ENCODE data around the gene LIAS. TPM values are rescaled to one million over a fixed set of nuclear protein-coding genes. Genes with fewer than 3 reads are reported as not detected.

Gene LIAS
- total and polyA plus RNA-seq, 2 of the 13 experiments (the other 11 are each of a cell fraction or from before 2014, with no cell fraction given): 16.0 to 16.6 TPM

DNA sequence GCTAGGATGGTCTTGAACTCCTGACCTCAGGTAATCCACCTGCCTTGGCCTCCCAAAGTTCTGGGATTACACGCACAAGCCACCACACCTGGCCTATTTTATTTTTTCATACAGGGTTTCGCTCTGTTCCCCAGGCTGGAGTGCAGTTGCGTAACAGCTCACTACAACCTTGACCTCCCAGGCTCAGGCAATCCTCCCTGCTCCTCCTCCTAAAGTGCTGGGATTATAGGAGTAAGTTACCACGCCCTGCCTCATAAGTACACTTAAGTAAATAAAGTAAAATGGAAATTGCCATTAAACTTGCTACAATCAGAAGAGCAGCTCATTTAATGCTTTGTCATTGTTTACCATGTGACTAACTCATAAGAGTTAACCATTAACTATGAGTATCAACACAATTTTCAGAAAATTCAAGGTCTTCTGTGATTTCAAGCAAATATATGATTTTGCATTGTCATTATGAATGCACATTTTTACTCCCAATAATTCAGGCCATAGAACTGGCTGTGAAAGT is 56.1 kb downstream of the LIAS start (continued):
- TF ChIP-seq RBM22 (optimal IDR thresholded peaks at IDR 0.05; ENCODE audit: low read length) (peak; percentile 98), TBL1XR1 (IDR thresholded peaks at IDR 0.05; ENCODE audit: borderline replicate concordance, low read length, partially characterized antibody) (peak; percentile 55), KLF9 (CRISPR knock-in tag; IDR thresholded peaks at IDR 0.05; ENCODE audit: low read depth) (peak; percentile 79), ZFX (CRISPR knock-in tag; IDR thresholded peaks at IDR 0.05; ENCODE audit: low read depth) (peak; percentile 31; the same call in 1 of the 2 replicates), HNF4A (CRISPR knock-in tag; IDR thresholded peaks at IDR 0.05) (peak; percentile 89), ZFP36L2 (CRISPR knock-in tag; IDR thresholded peaks at IDR 0.05) (no peak), DNMT1 (CRISPR knock-in tag; IDR thresholded peaks at IDR 0.05) (no peak), U2AF2 (IDR thresholded peaks at IDR 0.05; ENCODE audit: low read depth, low read length) (no peak), ZFP41 (CRISPR knock-in tag; IDR thresholded peaks at IDR 0.05; ENCODE audit: borderline replicate concordance) (no peak), MYC (CRISPR knock-in tag; IDR thresholded peaks at IDR 0.05; ENCODE audit: borderline replicate concordance) (peak; percentile 46; the same call in 1 of the 2 replicates), CBFB (CRISPR knock-in tag; IDR thresholded peaks at IDR 0.05) (peak; percentile 77), SALL1 (CRISPR knock-in tag; IDR thresholded peaks at IDR 0.05) (peak; percentile 100), ZNF790 (CRISPR knock-in tag; IDR thresholded peaks at IDR 0.05; ENCODE audit: borderline replicate concordance) (no peak), ATF1 (CRISPR knock-in tag; IDR thresholded peaks at IDR 0.05) (peak; percentile 58; the same call in 1 of the 2 replicates), JARID2 (CRISPR knock-in tag; IDR thresholded peaks at IDR 0.05; ENCODE audit: insufficient replicate concordance) (peak; percentile 57), BORCS8-MEF2B (CRISPR knock-in tag; IDR thresholded peaks at IDR 0.05) (peak; percentile 77), MXI1 (IDR thresholded peaks at IDR 0.05; ENCODE audit: borderline replicate concordance, low read depth, low read length) (peak; percentile 13; the same call in 1 of the 3 replicates), ZNF207 (IDR thresholded peaks at IDR 0.05; ENCODE audit: borderline replicate concordance) (no peak), RELA (CRISPR knock-in tag; IDR thresholded peaks at IDR 0.05) (no peak), ATM (IDR thresholded peaks at IDR 0.05; ENCODE audit: borderline replicate concordance) (no peak), ZBTB1 (CRISPR knock-in tag; IDR thresholded peaks at IDR 0.05; ENCODE audit: borderline replicate concordance) (no peak), MAFG (CRISPR knock-in tag; IDR thresholded peaks at IDR 0.05) (peak; percentile 85), TAF15 (IDR thresholded peaks at IDR 0.05; ENCODE audit: low read depth, low read length, poor library complexity, severe bottlenecking) (no peak), GFI1 (CRISPR knock-in tag; IDR thresholded peaks at IDR 0.05; ENCODE audit: borderline replicate concordance) (peak; percentile 97), GATA4 (IDR thresholded peaks at IDR 0.05; ENCODE audit: borderline replicate concordance, low read depth) (peak; percentile 80; the same call in 1 of the 2 replicates), IRF2 (CRISPR knock-in tag; IDR thresholded peaks at IDR 0.05) (peak; percentile 92)
- TF ChIP-seq, protein P1, sequence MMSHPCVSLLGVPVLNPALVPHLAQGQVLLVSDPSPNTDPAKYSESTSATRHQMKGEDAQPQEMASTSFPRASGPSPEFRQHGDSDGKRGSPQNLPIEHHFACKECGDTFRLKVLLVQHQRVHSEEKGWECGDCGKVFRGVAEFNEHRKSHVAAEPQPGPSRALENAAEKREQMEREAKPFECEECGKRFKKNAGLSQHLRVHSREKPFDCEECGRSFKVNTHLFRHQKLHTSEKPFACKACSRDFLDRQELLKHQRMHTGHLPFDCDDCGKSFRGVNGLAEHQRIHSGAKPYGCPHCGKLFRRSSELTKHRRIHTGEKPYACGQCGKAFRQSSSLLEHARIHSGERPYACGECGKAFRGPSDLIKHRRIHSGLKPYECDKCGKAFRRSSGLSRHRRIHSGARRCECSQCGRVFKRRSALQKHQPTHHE (CRISPR knock-in tag; IDR thresholded peaks at IDR 0.05; ENCODE audit: borderline replicate concordance): no peak; the same call in 1 of the 2 replicates
- TF ChIP-seq, protein P2, sequence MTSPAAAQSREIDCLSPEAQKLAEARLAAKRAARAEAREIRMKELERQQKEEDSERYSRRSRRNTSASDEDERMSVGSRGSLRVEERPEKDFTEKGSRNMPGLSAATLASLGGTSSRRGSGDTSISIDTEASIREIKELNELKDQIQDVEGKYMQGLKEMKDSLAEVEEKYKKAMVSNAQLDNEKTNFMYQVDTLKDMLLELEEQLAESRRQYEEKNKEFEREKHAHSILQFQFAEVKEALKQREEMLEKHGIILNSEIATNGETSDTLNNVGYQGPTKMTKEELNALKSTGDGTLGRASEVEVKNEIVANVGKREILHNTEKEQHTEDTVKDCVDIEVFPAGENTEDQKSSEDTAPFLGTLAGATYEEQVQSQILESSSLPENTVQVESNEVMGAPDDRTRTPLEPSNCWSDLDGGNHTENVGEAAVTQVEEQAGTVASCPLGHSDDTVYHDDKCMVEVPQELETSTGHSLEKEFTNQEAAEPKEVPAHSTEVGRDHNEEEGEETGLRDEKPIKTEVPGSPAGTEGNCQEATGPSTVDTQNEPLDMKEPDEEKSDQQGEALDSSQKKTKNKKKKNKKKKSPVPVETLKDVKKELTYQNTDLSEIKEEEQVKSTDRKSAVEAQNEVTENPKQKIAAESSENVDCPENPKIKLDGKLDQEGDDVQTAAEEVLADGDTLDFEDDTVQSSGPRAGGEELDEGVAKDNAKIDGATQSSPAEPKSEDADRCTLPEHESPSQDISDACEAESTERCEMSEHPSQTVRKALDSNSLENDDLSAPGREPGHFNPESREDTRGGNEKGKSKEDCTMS (CRISPR knock-in tag; conservative IDR thresholded peaks at IDR 0.05): no peak
- TF ChIP-seq, protein P3, sequence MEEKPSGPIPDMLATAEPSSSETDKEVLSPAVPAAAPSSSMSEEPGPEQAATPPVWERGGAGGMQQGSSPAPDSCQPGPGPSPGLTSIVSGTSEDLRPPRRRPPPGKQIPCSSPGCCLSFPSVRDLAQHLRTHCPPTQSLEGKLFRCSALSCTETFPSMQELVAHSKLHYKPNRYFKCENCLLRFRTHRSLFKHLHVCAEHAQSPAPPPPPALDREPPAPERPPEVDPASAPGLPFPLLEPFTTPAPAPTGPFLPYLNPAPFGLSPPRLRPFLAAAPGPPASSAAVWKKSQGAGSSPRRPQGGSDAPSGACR (CRISPR knock-in tag; IDR thresholded peaks at IDR 0.05): peak; percentile 91; the same call in 1 of the 2 replicates

Measured in HepG2 (cell line).